Heart left ventricle (tissue), 16 donors: Measurements from ENCODE around the gene LPAR5. TPM values are rescaled to one million over a fixed set of nuclear protein-coding genes. Genes with fewer than 3 reads are reported as not detected.
A peak's percentile ranks its signal among the peaks of the same experiment; 100 is the strongest.

Experiments
- ATAC-seq, 4 donors: fragments of 200-7000 bp; cut with Tn5 transposase; one replicate each; pipeline ENCODE4 v1.9.1; 2020 to 2022; ENCODE audit warnings: moderate library complexity in 4 of 4, mild to moderate bottlenecking in 3 of 4, moderate number of reproducible peaks in 1 of 4
- DNase-seq, 5 donors: peaks; one replicate each; pipeline ENCODE4 v3.0.0-alpha.2; 2020
- H3K27ac ChIP-seq, 12 donors: fragments of 200-600 bp; sonication (generic) in 4 of 12; one replicate each; pipeline versions ENCODE4 v1.5.0 to v1.8.0; 2016 to 2022; ENCODE audit warnings: mild to moderate bottlenecking in 2 of 12
- H3K27me3 ChIP-seq, 9 donors: fragments of 200-600 bp; sonication (generic) in 2 of 9; one replicate each; pipeline versions ENCODE4 v1.5.1 to v1.8.0; 2016 to 2022; ENCODE audit warnings: mild to moderate bottlenecking in 3 of 9
- H3K36me3 ChIP-seq, 9 donors: fragments of 200-600 bp; sonication (generic) in 2 of 9; one replicate each; pipeline versions ENCODE4 v1.5.0 to v1.8.0; 2018 to 2022; ENCODE audit warnings: mild to moderate bottlenecking in 2 of 9
- H3K4me1 ChIP-seq, 12 donors: fragments of 200-600 bp; sonication (generic) in 4 of 12; one replicate each; pipeline versions ENCODE4 v1.5.0 to v1.8.0; 2016 to 2022; ENCODE audit warnings: mild to moderate bottlenecking in 3 of 12
- H3K4me3 ChIP-seq, 12 donors: fragments of 200-600 bp; sonication (generic) in 4 of 12; one replicate each; pipeline versions ENCODE4 v1.5.0 to v1.8.0; 2017 to 2022; ENCODE audit warnings: mild to moderate bottlenecking in 9 of 12, moderate library complexity in 4 of 12
- H3K9me3 ChIP-seq, 12 donors: fragments of 200-600 bp; sonication (generic) in 4 of 12; one replicate each; pipeline versions ENCODE4 v1.5.0 to v1.8.0; 2016 to 2022; ENCODE audit warnings: mild to moderate bottlenecking in 1 of 12
- CTCF ChIP-seq, 12 donors: fragments of 200-600 bp; sonication (generic) in 4 of 12; IDR thresholded peaks; one replicate each; pipeline versions ENCODE4 v1.5.0 to v1.8.0; 2018 to 2022; ENCODE audit warnings: antibody characterized with exemption in 12 of 12, mild to moderate bottlenecking in 5 of 12
- POLR2A ChIP-seq, 2 donors: fragments of 450-650 bp; IDR thresholded peaks; one replicate each; pipeline ENCODE4 v1.6.1; 2017; ENCODE audit warnings: antibody characterized with exemption in 2 of 2, mild to moderate bottlenecking in 2 of 2, moderate library complexity in 2 of 2
- WGBS, 4 donors: extraction: QIAGEN DNeasy Blood & Tissue Kit in 2 of 4; methylation state at CpG; one replicate each; pipeline versions ENCODE4 v1.1.5 to v1.1.7; 2013 to 2018; 5-methylcytosine and 5-hydroxymethylcytosine counted together
- intact Hi-C, 10 donors: fragments of 100-400 bp; cut with DNase I; formaldehyde crosslinking; loops; one replicate each; pipeline versions ENCODE4 v1.11.1 to v1.14.2; 2022
- polyA plus RNA-seq, 2 donors: library from polyadenylated mRNA; stranded (reverse); fragments of 200-250 nt; gene quantifications; one replicate each; pipeline ENCODE4 v1.2.3, GENCODE V29; 2013
- total RNA-seq, 9 donors: library from RNA; depleted of rRNA in 2 of 9; stranded (reverse); fragments of >200 nt in 2 of 9; fragmentation: NEBNext Ultra II Directional in 3 of 9; extraction: Animal tissue kit (Norgen Biotek cat#: 25700) in 3 of 9; gene quantifications; one replicate each; pipeline versions ENCODE4 v1.1.0 to v1.2.4, GENCODE V29; 2016 to 2023
- donor health status: ischemic (EF 13 %, LVEDD 7.1; RV severe dilation, severe dysfunction).
- donor health status: healthy with polysubstance abuse.
- donor health status: DM: no; HTN: yes; CAD: no.
- donor health status: DM: no; HTN: no; CAD: no.
- donor health status: ischemic (EF 25% LVEDD 6.9; RV normal size, moderate dysfunction).
- donor health status: ischemic (EF 25% LVEDD 5.7; RV mildly dilated, moderate dysfunction).
- donor health status: healthy.
- donor health status: DM: yes; HTN: yes; CAD: no.
- donor health status: ischemic (EF 35%, LVEDD 5.7; RV mildly dilated, moderate dysfunction).
- donor health status: nonischemic (EF 11% LVEDD 7.7; RV severe dilation, severe dysfunction).
- donor health status: DM: yes; HTN: yes; CAD: no.
- donor health status: PGD.
- donor health status: ischemic (EF 29% LVEDD 5.4; RV normal size, mild dysfunction).
- donor health status: nonischemic (EF 23%, LVEDD 6.1; RV moderate dilation, normal function).

The LPAR5 gene
- total and polyA plus RNA-seq, 11 donors = 3.5 to 11.7 (median 4.7) TPM

DNA sequence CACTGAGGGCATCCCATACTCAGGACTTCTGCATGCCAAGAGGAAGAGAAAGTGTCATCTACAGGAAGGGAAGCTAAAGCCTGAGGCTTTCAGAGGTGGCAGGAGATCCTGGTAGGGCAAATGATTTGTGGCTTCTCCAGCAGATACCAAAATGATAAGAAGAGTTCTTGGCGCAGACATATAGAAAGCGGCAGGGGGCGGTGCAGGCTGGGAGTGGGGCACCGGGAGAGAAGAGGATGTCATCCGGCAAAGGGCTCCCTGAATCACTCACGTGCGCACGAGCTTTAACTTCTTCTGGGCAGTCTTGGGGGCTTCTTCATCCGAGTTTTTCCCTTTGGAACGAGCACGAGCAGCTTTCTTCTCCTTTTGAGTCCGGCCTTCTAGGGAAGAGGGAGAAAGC, 16.6 kb upstream of the LPAR5 start:
- Histone ChIP-seq H3K36me3 (peaks cover 3 to 94% (median 81%) of the 10 kb centered on the region in 9 donors), H3K4me1 (peaks cover 0 to 22% (median 5%) of the 10 kb centered on the region in 12 donors), H3K27ac (peak overlapping the region in 1 of 12 donors; percentile 67), H3K27me3 (no peaks in the 10 kb centered on the region), H3K4me3 (no peak overlapping the region), H3K9me3 (no peaks in the 10 kb centered on the region)
- 91 to 92% (median 91%) methylated on average over 12 of the region's 12 CpGs for WGBS, 4 donors
- intact Hi-C loops = loop anchor here in 1 of 10 donors (5.0 kb wide), 1 partner anchor 35 kb away; no protein-coding TSS in a partner anchor
- DNase-seq (no peak), ATAC-seq (no peak)
- no peak for TF ChIP-seq CTCF (IDR thresholded peaks at IDR 0.05)
- TF ChIP-seq POLR2A (IDR thresholded peaks at IDR 0.05) = no peak

- H3K27ac ChIP-seq = no peak overlapping the region
- no peak overlapping the region for H3K4me3 ChIP-seq
- intact Hi-C loops = loop anchor here in 1 of 10 donors (5.0 kb wide), 1 partner anchor 34 kb away; no protein-coding TSS in a partner anchor
- DNase-seq (no peak), ATAC-seq (no peak)
- no peaks in the 10 kb centered on the region for H3K9me3 ChIP-seq
- peaks cover 3 to 79% (median 66%) of the 10 kb centered on the region in 9 donors for H3K36me3 ChIP-seq
- TF ChIP-seq POLR2A (IDR thresholded peaks at IDR 0.05) = no peak
- no peak for TF ChIP-seq CTCF (IDR thresholded peaks at IDR 0.05)
- 81 to 85% (median 85%) methylated on average over 8 of the region's 8 CpGs for WGBS, 4 donors
- no peaks in the 10 kb centered on the region for H3K27me3 ChIP-seq
- peaks cover 0 to 29% (median 8%) of the 10 kb centered on the region in 12 donors for H3K4me1 ChIP-seq
Observed at GRCh38 chr12:6650832-6651231, 15.1 kb upstream of the LPAR5 start.

- peaks cover 0 to 43% (median 2%) of the 10 kb centered on the region in 12 donors for H3K4me1 ChIP-seq
- peaks cover 3 to 42% (median 36%) of the 10 kb centered on the region in 9 donors for H3K36me3 ChIP-seq
- peak within 1 kb of the TSS in 11 of 12 donors; percentile 19 to 81 (median 62) for H3K27ac ChIP-seq
- TF ChIP-seq POLR2A (IDR thresholded peaks at IDR 0.05) = peak in 1 of 2 donors; percentile 37
- no peak for TF ChIP-seq CTCF (IDR thresholded peaks at IDR 0.05)
- peak within 1 kb of the TSS; percentile 3 to 65 (median 56) for H3K4me3 ChIP-seq
- DNase-seq (peak; percentile 80 to 91 (median 87)), ATAC-seq (peak; percentile 77 to 97 (median 92))
- no peaks in the 10 kb centered on the region for H3K27me3 ChIP-seq
- peaks cover 0 to 10% (median 0%) of the 10 kb centered on the region in 12 donors for H3K9me3 ChIP-seq
- 3 to 6% (median 4%) methylated on average over 33 to 38 of the region's 38 CpGs for WGBS, 4 donors
- intact Hi-C loops = loop anchor here in 2 of 10 donors (2.0 to 10.0 kb wide), 2 partner anchors 16 to 82 kb away; partner anchors contain the start of genes ING4 (in 1 of the 2) and NOP2 (in 1 of the 2)
Observed at GRCh38 chr12:6647083-6647604, 11.4 kb upstream of the LPAR5 start, which contains the start of gene ACRBP. TSS of gene ACRBP (minus strand) at chr12:6647432. CDS start at chr12:6647366, 66 bp downstream.
